Measurements from ENCODE around the gene TXNDC17. TPM values are rescaled to one million over a fixed set of nuclear protein-coding genes. Genes with fewer than 3 reads are reported as not detected.
"Not testable (repeated sequence)": the region's sequence is repeated elsewhere in the genome, so short reads cannot be mapped to it uniquely, and the experiment has no call there.

The TXNDC17 gene
- total RNA-seq, 1 donor from 2014 or later, result 177 TPM

DNA sequence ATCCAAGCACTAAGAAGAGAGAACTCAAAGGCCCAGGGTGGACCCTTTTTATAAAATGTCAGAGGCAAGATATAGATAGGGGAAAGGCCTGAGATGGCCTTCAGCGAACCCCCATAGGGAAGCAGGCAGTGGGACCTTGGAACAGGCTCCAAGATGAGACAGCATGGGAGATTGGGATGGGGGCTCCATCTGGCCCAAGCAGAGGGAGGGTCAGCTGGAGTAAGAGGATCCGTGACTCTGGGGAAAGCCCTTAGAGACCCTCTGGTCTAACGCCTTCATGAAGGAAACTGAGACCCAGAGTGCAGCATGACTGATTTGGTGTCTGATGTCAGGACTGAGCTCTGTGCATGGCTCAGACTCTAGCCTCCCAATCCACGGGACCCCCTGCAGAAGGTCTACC lies 41.5 kb downstream of the TXNDC17 start:
- DNase-seq (ENCODE audit: extremely low read depth, low read depth, low spot score), result no peak

DNA sequence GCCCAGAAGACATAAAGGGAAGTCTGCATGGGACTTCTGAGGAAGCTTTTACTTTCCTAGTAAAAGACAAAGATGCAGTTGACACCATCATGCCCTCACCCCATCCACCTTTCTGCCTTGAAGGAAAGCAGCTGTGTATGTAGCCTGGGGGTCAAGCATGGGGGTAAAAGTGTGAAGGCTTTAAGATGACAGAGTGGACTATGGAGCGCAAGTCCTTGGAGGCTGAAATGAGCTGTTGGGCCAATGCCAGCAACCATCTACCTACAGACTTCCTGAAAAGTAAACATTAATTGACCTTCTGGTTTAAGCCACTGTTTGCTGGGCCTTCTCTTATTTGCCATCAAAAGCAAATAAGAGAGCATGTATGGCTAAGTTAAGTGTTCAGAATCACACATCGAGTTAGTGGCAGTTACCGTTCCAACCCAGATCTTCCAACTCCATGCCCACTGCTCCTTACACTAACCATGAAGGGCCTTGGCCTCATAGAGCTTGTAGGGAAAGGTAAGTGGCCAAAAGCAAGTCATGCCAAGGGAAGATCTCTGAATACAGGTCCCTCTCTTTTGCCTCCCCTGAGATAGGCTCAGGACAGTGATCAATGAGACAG lies 42.3 kb downstream of the TXNDC17 start:
- DNase-seq (ENCODE audit: extremely low read depth, low read depth, low spot score), result no peak

GRCh38 chr17:6683730-6684459 lies 43.0 kb downstream of the TXNDC17 start:
- no peak for DNase-seq (ENCODE audit: extremely low read depth, low read depth, low spot score)

DNA sequence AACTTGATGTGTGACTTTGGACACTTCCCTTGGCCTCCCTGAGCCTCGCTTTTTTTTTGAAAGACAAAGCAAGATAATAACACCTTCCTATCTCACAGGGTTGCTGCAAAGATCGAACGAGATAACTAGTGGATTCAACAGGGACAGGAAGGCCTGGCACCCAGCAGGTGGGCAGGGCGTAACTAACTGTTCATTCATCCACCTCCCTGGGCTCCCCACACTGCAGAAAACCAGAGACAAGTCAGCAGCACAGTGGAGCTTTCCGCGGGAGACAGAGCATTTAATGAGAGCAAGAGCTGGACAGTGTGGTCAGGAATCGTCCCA lies 43.6 kb downstream of the TXNDC17 start:
- DNase-seq (ENCODE audit: extremely low read depth, low read depth, low spot score), result no peak

DNA sequence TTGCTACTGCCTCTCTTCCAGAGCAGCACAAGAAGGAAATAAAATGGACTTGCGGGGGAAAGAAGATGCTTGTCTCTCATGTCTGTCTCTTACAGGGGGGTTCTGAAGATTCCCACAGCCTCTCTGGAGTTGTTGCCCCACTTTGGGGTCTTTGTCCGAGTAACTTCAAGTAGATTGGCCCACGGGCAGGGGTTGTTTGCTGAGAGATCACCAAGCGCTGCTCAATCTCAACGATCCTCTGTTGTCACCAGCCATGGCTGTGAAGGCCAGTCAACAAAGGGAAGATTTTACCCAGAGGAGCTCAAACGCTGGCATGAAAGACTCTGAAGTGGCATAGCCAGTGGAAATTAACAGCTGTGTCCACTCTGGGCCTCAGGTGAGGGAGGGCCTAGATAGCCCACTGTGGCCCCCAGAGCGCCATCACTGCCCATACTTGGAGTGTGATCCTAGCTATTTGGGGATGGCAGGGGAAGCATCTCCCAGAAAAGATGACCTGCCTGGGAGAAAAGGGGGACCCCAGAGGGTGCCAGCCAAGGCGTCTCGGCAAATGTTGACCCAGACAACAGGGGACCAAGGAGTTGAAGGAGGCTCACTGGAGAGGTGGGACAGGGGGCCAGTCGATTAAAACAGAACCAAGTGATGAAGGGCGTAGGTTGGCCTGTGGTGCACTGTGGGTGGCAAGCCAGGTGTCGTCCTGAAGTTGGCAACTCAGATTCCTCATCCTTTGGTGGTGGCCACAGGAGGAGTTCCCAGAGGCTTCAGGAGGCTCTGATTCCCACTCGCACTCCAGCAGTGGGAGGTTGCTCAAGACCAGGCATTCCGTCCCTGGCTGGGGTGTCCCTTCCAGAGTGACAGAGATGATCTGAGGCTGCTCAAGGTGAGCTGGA lies 44.3 kb downstream of the TXNDC17 start:
- DNase-seq (ENCODE audit: extremely low read depth, low read depth, low spot score), result no peak

DNA sequence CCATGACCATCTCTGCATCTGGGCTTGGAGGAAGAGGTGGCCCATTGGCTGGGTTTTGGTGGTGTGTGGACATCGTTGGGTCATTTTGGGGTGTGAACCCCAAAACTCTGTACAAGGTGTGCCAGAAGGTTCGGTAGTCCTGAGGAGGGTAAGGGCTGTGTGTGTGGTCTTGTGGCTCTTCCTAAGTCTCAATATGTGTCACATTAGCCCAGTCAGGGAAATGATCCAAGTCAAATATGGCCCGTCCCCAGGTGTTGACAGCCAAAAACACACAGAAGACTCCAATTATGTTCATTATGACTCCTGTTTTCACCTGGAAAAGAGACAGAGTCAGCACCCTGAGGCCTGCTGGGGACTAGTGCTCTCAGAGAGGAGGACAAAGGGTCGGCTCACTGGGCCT lies 45.2 kb downstream of the TXNDC17 start:
- no peak for DNase-seq (ENCODE audit: extremely low read depth, low read depth, low spot score)

DNA sequence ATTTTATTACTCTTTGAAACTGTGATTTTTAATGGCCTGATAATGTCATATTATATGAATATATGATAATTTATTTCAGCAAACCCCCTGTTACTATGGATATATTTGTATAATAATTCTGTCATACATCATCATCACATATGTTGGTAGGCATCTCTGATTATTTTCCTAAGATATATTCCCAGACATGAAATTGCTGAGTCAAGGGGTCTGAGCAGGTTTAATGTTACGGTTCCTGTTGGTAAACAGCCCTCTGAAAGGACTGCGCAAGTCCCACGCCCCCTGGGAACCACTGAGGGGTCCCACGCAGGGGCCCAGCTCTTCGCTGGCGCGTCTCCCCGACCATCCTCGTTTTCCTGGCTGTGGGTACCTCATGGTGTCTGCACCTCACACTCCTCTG lies 48.1 kb downstream of the TXNDC17 start:
- no peak for DNase-seq (ENCODE audit: extremely low read depth, low read depth, low spot score)

- DNase-seq (ENCODE audit: extremely low read depth, low read depth, low spot score), result no peak
These were observed 49.8 kb downstream of the TXNDC17 start for GRCh38 chr17:6690641-6691040.

DNA sequence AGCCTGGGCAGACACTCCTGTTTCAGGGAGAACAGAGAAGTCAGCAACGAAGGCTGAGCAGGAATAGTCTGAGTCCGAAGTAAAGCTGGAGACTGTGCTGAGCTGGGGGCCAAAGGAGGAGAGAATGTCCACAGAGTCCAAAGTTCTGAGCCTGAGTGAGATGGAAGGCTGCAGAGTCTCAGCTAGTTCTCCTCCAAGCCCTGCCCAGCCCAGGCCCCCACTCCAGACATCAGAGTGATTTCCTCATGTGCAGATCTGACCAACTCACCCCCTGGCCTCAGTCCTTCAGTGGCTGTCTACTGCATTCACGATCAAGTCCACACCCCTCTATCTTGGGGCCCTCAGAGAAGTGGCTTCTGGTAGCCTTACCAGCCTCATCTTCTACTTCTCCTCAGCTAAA lies 50.7 kb downstream of the TXNDC17 start:
- no peak for DNase-seq (ENCODE audit: extremely low read depth, low read depth, low spot score)

- not testable (repeated sequence) for DNase-seq (ENCODE audit: extremely low read depth, low read depth, low spot score)
These were observed 51.1 kb downstream of the TXNDC17 start for GRCh38 chr17:6691958-6692357.

Other genes starting within 250 kb of the TXNDC17 start
- not detected in 2 replicates for gene AIPL1, start 205.9 kb upstream of the TXNDC17 start, total RNA-seq
- gene PIMREG, start 196.6 kb upstream of the TXNDC17 start, total RNA-seq, result 2.8 and 8.2 TPM in 2 replicates
- gene PITPNM3, start 84.5 kb upstream of the TXNDC17 start, total RNA-seq, result 0.15 and 0.82 TPM in 2 replicates
- gene KIAA0753, start 349 bp upstream of the TXNDC17 start, total RNA-seq, result 17.3 and 19.8 TPM in 2 replicates
- gene MED31, start 10.5 kb downstream of the TXNDC17 start, total RNA-seq, result 12.0 and 15.7 TPM in 2 replicates
- 2.7 TPM in 1 of 2 replicates, not detected in the other for gene C17orf100, start 10.7 kb downstream of the TXNDC17 start, total RNA-seq
- not detected in 2 replicates for gene SLC13A5, start 72.3 kb downstream of the TXNDC17 start, total RNA-seq
- gene XAF1, start 115.0 kb downstream of the TXNDC17 start, total RNA-seq, result 19.4 and 82.8 TPM in 2 replicates
- gene FBXO39, start 135.2 kb downstream of the TXNDC17 start, total RNA-seq, result 0.29 and 0.58 TPM in 2 replicates
- not detected in 2 replicates for gene TEKT1, start 190.7 kb downstream of the TXNDC17 start, total RNA-seq

All from glomerular endothelial cell (primary cell).